ENCODE measurements around the gene PAPPA. TPM values are rescaled to one million over a fixed set of nuclear protein-coding genes. Genes with fewer than 3 reads are reported as not detected.

The PAPPA gene
- total RNA-seq, 1 donor from 2014 or later: 0.15 TPM

DNA sequence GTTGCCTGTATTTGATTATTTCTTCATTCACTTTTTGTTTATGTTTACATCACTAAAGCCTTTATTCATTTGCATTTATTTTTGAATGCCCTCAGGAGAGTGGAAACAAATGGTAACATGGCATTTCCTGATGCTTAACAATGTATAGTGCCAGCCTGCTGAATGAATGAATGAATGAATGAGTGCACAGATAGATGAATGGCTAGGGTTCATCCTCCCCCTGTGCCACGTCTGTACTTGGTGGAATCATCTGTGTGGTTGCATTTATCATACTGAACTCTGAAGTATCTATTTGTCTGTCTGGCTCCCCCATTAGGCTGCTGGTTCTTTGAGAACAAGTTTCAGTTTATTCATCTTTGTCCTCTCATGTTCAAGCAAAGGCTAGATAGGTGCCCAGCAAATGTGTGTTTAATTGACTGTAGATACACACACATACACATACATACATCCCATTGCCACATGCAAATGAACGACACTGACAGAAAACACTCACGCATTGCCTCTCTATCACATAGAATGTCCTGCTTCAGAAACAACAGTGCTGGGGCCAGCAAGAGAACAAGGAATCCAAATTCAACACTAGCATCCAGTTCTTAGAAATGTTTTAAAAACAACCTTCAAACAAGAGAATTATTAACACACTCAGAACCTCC, 150.4 kb downstream of the PAPPA start:
- H3K4me3 ChIP-seq: no peak overlapping the region
- H3K9me3 Mint-ChIP-seq: no peaks in the 10 kb centered on the region
- H3K9ac ChIP-seq: no peak overlapping the region
- no peak for DNase-seq (ENCODE audit: low spot score)
- H4K20me1 ChIP-seq (ENCODE audit: low read depth): no peaks in the 10 kb centered on the region
- H3K27me3 ChIP-seq: peaks cover 5% of the 10 kb centered on the region
- H3K4me2 ChIP-seq: no peak overlapping the region
- H3K9me3 ChIP-seq (ENCODE audit: low read depth): no peaks in the 10 kb centered on the region
- H3K36me3 ChIP-seq: no peaks in the 10 kb centered on the region
- TF ChIP-seq EZH2 (IDR thresholded peaks at IDR 0.05): no peak
- TF ChIP-seq EZH2phosphoT487 (IDR thresholded peaks at IDR 0.05): no peak
- TF ChIP-seq, protein P1, sequence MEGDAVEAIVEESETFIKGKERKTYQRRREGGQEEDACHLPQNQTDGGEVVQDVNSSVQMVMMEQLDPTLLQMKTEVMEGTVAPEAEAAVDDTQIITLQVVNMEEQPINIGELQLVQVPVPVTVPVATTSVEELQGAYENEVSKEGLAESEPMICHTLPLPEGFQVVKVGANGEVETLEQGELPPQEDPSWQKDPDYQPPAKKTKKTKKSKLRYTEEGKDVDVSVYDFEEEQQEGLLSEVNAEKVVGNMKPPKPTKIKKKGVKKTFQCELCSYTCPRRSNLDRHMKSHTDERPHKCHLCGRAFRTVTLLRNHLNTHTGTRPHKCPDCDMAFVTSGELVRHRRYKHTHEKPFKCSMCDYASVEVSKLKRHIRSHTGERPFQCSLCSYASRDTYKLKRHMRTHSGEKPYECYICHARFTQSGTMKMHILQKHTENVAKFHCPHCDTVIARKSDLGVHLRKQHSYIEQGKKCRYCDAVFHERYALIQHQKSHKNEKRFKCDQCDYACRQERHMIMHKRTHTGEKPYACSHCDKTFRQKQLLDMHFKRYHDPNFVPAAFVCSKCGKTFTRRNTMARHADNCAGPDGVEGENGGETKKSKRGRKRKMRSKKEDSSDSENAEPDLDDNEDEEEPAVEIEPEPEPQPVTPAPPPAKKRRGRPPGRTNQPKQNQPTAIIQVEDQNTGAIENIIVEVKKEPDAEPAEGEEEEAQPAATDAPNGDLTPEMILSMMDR (IDR thresholded peaks at IDR 0.05): no peak
- no peak overlapping the region for H3K27ac Mint-ChIP-seq
- H3K36me3 Mint-ChIP-seq: peaks cover 5% of the 10 kb centered on the region
- H3K4me1 Mint-ChIP-seq: peaks cover 25% of the 10 kb centered on the region
- H3K4me3 Mint-ChIP-seq: no peak overlapping the region
- H3K79me2 ChIP-seq (ENCODE audit: low read depth): no peaks in the 10 kb centered on the region
- no peak overlapping the region for H3K27ac ChIP-seq
- H2AFZ ChIP-seq (replicated peaks): no peak overlapping the region
- H3K27me3 Mint-ChIP-seq (ENCODE audit: insufficient read depth, low read depth): peaks cover 2% of the 10 kb centered on the region
- no peaks in the 10 kb centered on the region for H3F3A ChIP-seq (ENCODE audit: low read depth)
- H3K4me1 ChIP-seq: peaks cover 11% of the 10 kb centered on the region

DNA sequence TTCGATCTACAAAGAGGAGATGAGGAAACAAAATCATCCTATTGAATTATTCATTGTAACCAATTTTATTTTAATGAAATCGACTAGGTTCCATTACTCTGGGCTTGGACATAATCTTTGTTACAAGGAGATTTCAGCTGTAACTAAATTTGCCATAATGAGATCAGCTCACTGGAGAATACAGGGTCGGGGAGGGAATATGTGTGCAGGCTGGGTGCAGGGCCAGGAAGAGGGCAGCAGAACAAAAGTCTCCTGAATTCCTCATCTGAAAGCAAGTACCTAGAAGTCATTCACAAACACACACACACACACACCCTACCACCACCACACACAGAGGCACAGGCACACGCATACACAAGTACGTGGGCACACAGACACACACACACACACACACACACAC, 151.2 kb downstream of the PAPPA start:
- H3K4me3 Mint-ChIP-seq: no peak overlapping the region
- H3K27ac Mint-ChIP-seq: peak overlapping the region; percentile 58
- no peaks in the 10 kb centered on the region for H3F3A ChIP-seq (ENCODE audit: low read depth)
- H3K27me3 ChIP-seq: peaks cover 8% of the 10 kb centered on the region
- H4K20me1 ChIP-seq (ENCODE audit: low read depth): no peaks in the 10 kb centered on the region
- TF ChIP-seq, protein P1 (IDR thresholded peaks at IDR 0.05): no peak
- no peak for TF ChIP-seq EZH2phosphoT487 (IDR thresholded peaks at IDR 0.05)
- TF ChIP-seq EZH2 (IDR thresholded peaks at IDR 0.05): no peak
- no peaks in the 10 kb centered on the region for H3K9me3 ChIP-seq (ENCODE audit: low read depth)
- H3K4me2 ChIP-seq: no peak overlapping the region
- no peak for DNase-seq (ENCODE audit: low spot score)
- H3K27me3 Mint-ChIP-seq (ENCODE audit: insufficient read depth, low read depth): peaks cover 5% of the 10 kb centered on the region
- no peak overlapping the region for H3K4me3 ChIP-seq
- H3K27ac ChIP-seq: no peak overlapping the region
- H3K4me1 Mint-ChIP-seq: peaks cover 22% of the 10 kb centered on the region
- H2AFZ ChIP-seq (replicated peaks): no peak overlapping the region
- H3K9me3 Mint-ChIP-seq: no peaks in the 10 kb centered on the region
- H3K4me1 ChIP-seq: peaks cover 11% of the 10 kb centered on the region
- no peaks in the 10 kb centered on the region for H3K36me3 ChIP-seq
- peaks cover 5% of the 10 kb centered on the region for H3K36me3 Mint-ChIP-seq
- H3K9ac ChIP-seq: no peak overlapping the region
- H3K79me2 ChIP-seq (ENCODE audit: low read depth): no peaks in the 10 kb centered on the region

DNA sequence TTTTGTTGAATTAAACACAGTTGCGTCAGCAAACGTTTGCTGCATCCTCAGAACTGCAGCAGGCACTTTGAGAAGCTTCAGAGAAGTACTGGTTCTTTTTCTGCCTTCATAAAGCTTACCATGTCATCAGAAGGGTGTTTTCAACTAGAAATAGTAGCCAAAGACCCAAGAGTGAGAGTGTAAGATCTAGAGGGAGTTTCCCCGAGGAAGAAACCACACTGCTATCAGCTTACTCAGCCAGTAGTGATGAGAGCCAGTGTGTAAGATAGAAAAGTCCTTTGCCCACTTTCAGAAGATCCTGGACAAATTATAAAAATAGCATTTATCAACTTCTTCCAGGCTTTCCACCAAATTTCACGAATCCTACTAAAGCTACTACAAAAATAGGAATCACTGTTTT, 154.5 kb downstream of the PAPPA start:
- Histone ChIP-seq H3K27ac (no peak overlapping the region), H3K9me3 (ENCODE audit: low read depth) (no peaks in the 10 kb centered on the region), H4K20me1 (ENCODE audit: low read depth) (no peaks in the 10 kb centered on the region), H3K79me2 (ENCODE audit: low read depth) (no peaks in the 10 kb centered on the region), H3K4me3 (no peak overlapping the region), H3K9ac (no peak overlapping the region), H3F3A (ENCODE audit: low read depth) (no peaks in the 10 kb centered on the region), H3K4me1 (peaks cover 7% of the 10 kb centered on the region), H2AFZ (replicated peaks) (no peak overlapping the region), H3K4me2 (no peak overlapping the region), H3K27me3 (peaks cover 24% of the 10 kb centered on the region), H3K36me3 (no peaks in the 10 kb centered on the region)
- TF ChIP-seq, protein P1 (IDR thresholded peaks at IDR 0.05): no peak
- TF ChIP-seq EZH2phosphoT487 (IDR thresholded peaks at IDR 0.05): no peak
- no peak for TF ChIP-seq EZH2 (IDR thresholded peaks at IDR 0.05)
- Mint-ChIP-seq H3K36me3 (peaks cover 14% of the 10 kb centered on the region), H3K27me3 (ENCODE audit: insufficient read depth, low read depth) (peaks cover 6% of the 10 kb centered on the region), H3K4me3 (no peak overlapping the region), H3K9me3 (peaks cover 4% of the 10 kb centered on the region), H3K4me1 (peaks cover 22% of the 10 kb centered on the region), H3K27ac (no peak overlapping the region)
- DNase-seq (ENCODE audit: low spot score): no peak

Measured in neural progenitor cell (in vitro differentiated cells).